GM12878 (cell line): ENCODE measurements around the gene ID3. TPM values are rescaled to one million over a fixed set of nuclear protein-coding genes. Genes with fewer than 3 reads are reported as not detected.
A peak's percentile ranks its signal among the peaks of the same experiment; 100 is the strongest.

Experiments used
- ATF7 ChIP-seq: fragments of 450-650 bp; IDR thresholded peaks from 2 replicates; pipeline ENCODE4 v1.6.1; 2016; ENCODE audit warnings: low read depth, mild to moderate bottlenecking
- CBFB ChIP-seq: IDR thresholded peaks from 2 replicates; pipeline ENCODE4 v1.6.1; 2016; ENCODE audit warnings: antibody characterized with exemption, low read depth
- CREM ChIP-seq: IDR thresholded peaks from 2 replicates; pipeline ENCODE4 v1.6.1; 2014; ENCODE audit warnings: antibody characterized with exemption, low read depth
- ESRRA ChIP-seq: IDR thresholded peaks from 2 replicates; pipeline ENCODE4 v1.6.1; 2012; ENCODE audit warnings: mild to moderate bottlenecking, low read length, improper control_type of control experiment
- HDGF ChIP-seq: fragments of 450-650 bp; IDR thresholded peaks from 2 replicates; pipeline ENCODE4 v1.6.1; 2016; ENCODE audit warnings: antibody characterized with exemption
- MYC ChIP-seq: IDR thresholded peaks from 2 replicates; pipeline ENCODE4 v1.6.1; 2011; ENCODE audit warnings: mild to moderate bottlenecking, low read length, moderate library complexity, inconsistent platforms; ENCODE audit not compliant: insufficient read depth, insufficient replicate concordance, insufficient read length, severe bottlenecking
- PAX8 ChIP-seq: fragments of 450-650 bp; IDR thresholded peaks from 2 replicates; pipeline ENCODE4 v1.6.1; 2017; ENCODE audit warnings: mild to moderate bottlenecking, moderate library complexity
- RFX5 ChIP-seq: IDR thresholded peaks from 2 replicates; pipeline ENCODE4 v1.6.1; 2011; ENCODE audit warnings: low read depth, low read length, improper control_type of control experiment
- SMC3 ChIP-seq: IDR thresholded peaks from 2 replicates; pipeline ENCODE4 v1.6.1; 2011; ENCODE audit warnings: low read length, improper control_type of control experiment, borderline replicate concordance
- SUZ12 ChIP-seq: fragments of 200-600 bp; sonication (generic); IDR thresholded peaks from one replicate; pipeline ENCODE4 v1.6.1; 2018; ENCODE audit warnings: antibody characterized with exemption, mild to moderate bottlenecking; ENCODE audit not compliant: unreplicated experiment
- YBX1 ChIP-seq: fragments of 450-650 bp; IDR thresholded peaks from 2 replicates; pipeline ENCODE4 v1.6.1; 2016; ENCODE audit warnings: antibody characterized with exemption
- ZZZ3 ChIP-seq: IDR thresholded peaks from 2 replicates; pipeline ENCODE4 v1.6.1; 2011; ENCODE audit warnings: low read depth; ENCODE audit not compliant: control insufficient read depth, insufficient read length
- polyA plus RNA-seq, 11 experiments: library from polyadenylated mRNA; depleted of rRNA in 4 of 11; unstranded in 6 of 11; stranded (reverse) in 5 of 11; fragments of >200 nt; fragmentation: Nextera tagmentation in 4 of 11; fragmentation: Illumina TruSeq in 1 of 11; extraction: Ambion mirVana in 4 of 11; extraction: Trizol in 1 of 11; gene quantifications; 1 replicate in 1 of 11; 2 replicates in 10 of 11; pipeline versions ENCODE4 v1.2.1 to v1.2.3, GENCODE V29; 2011 to 2016; ENCODE audit warnings: inconsistent platforms in 2 of 11, missing spikeins in 2 of 11, low read depth in 1 of 11
- total RNA-seq, 4 experiments: library from RNA; depleted of rRNA in 3 of 4; stranded (reverse); fragments of >200 nt in 3 of 4; fragmentation: Illumina TruSeq in 1 of 4; extraction: Trizol in 1 of 4; gene quantifications; 2 replicates each; pipeline versions ENCODE4 v1.2.1 to v1.2.3, GENCODE V29; 2013 to 2021
- TF ChIP-seq, protein P1 (sequence below): fragments of 450-650 bp; IDR thresholded peaks from 2 replicates; pipeline ENCODE4 v1.6.1; 2017; ENCODE audit warnings: borderline replicate concordance
- TF ChIP-seq, protein P2 (sequence below): fragments of 150-350 bp; IDR thresholded peaks from 2 replicates; pipeline ENCODE4 v1.6.1; 2014; ENCODE audit warnings: mild to moderate bottlenecking, low read depth, low read length
- TF ChIP-seq, protein P3 (sequence below): fragments of 450-650 bp; IDR thresholded peaks from 2 replicates; pipeline ENCODE4 v1.6.1; 2017; ENCODE audit warnings: antibody characterized with exemption, mild to moderate bottlenecking, moderate library complexity
- TF ChIP-seq, protein P4 (sequence below): fragments of 450-650 bp; IDR thresholded peaks from 2 replicates; pipeline ENCODE4 v1.6.1; 2014; ENCODE audit warnings: mild to moderate bottlenecking
- TF ChIP-seq, protein P5 (sequence below): fragments of 150-350 bp; IDR thresholded peaks from 2 replicates; pipeline ENCODE4 v1.6.1; 2016; ENCODE audit warnings: low read depth, low read length
- TF ChIP-seq, protein P6 (sequence below): IDR thresholded peaks from 2 replicates; pipeline ENCODE4 v1.6.1; 2012; ENCODE audit warnings: low read depth, low read length, improper control_type of control experiment

Gene ID3
- total and polyA plus RNA-seq, 10 of the 15 experiments (the other 5 are each of a cell fraction or from before 2014, with no cell fraction given): 42.7 to 475 (median 207) TPM

DNA sequence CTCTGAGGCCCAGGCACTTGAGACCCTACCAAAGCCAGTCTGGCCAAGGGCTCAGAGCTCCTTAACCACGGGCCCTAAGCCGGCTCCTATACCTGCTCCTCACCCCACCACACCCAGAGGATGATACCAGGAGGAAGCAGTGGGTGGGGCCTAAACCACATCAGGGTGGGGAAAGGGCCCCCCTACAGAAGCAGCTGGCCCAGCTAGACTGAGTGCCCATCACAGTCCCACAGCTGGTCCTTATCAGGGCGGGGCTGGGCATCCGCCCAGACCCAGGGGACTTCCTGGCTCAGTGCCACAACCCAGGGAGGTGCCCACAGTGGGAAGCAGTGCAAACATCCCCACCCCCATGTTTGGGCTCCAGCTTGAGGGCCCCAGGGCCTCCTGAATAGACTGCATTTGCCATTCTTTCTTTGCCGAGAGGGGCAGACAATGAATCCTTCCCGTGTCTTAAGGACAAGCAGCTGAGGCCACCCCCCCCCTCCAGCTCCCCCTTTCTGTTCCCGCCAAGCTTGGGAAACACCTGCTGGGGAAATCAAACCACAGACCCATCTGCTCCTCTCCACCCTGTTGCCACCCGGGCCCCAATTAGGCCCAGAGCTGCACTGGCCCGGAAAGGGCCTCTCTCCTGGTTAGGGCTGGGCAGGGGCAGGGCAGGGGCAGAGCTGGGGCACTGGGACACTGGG, 34.4 kb downstream of the ID3 start (continued):
- TF ChIP-seq, protein P1, sequence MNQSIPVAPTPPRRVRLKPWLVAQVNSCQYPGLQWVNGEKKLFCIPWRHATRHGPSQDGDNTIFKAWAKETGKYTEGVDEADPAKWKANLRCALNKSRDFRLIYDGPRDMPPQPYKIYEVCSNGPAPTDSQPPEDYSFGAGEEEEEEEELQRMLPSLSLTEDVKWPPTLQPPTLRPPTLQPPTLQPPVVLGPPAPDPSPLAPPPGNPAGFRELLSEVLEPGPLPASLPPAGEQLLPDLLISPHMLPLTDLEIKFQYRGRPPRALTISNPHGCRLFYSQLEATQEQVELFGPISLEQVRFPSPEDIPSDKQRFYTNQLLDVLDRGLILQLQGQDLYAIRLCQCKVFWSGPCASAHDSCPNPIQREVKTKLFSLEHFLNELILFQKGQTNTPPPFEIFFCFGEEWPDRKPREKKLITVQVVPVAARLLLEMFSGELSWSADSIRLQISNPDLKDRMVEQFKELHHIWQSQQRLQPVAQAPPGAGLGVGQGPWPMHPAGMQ: no peak
- TF ChIP-seq, protein P2, sequence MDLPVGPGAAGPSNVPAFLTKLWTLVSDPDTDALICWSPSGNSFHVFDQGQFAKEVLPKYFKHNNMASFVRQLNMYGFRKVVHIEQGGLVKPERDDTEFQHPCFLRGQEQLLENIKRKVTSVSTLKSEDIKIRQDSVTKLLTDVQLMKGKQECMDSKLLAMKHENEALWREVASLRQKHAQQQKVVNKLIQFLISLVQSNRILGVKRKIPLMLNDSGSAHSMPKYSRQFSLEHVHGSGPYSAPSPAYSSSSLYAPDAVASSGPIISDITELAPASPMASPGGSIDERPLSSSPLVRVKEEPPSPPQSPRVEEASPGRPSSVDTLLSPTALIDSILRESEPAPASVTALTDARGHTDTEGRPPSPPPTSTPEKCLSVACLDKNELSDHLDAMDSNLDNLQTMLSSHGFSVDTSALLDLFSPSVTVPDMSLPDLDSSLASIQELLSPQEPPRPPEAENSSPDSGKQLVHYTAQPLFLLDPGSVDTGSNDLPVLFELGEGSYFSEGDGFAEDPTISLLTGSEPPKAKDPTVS: no peak
- TF ChIP-seq PAX8 (no peak), SMC3 (no peak), HDGF (no peak), CBFB (peak; percentile 16; the same call in 1 of the 2 replicates), YBX1 (no peak), ZZZ3 (no peak), CREM (no peak), MYC (no peak), SUZ12 (no peak), ATF7 (no peak), RFX5 (no peak), ESRRA (no peak)
- TF ChIP-seq, protein P3, sequence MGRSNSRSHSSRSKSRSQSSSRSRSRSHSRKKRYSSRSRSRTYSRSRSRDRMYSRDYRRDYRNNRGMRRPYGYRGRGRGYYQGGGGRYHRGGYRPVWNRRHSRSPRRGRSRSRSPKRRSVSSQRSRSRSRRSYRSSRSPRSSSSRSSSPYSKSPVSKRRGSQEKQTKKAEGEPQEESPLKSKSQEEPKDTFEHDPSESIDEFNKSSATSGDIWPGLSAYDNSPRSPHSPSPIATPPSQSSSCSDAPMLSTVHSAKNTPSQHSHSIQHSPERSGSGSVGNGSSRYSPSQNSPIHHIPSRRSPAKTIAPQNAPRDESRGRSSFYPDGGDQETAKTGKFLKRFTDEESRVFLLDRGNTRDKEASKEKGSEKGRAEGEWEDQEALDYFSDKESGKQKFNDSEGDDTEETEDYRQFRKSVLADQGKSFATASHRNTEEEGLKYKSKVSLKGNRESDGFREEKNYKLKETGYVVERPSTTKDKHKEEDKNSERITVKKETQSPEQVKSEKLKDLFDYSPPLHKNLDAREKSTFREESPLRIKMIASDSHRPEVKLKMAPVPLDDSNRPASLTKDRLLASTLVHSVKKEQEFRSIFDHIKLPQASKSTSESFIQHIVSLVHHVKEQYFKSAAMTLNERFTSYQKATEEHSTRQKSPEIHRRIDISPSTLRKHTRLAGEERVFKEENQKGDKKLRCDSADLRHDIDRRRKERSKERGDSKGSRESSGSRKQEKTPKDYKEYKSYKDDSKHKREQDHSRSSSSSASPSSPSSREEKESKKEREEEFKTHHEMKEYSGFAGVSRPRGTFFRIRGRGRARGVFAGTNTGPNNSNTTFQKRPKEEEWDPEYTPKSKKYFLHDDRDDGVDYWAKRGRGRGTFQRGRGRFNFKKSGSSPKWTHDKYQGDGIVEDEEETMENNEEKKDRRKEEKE: no peak
- TF ChIP-seq, protein P4, sequence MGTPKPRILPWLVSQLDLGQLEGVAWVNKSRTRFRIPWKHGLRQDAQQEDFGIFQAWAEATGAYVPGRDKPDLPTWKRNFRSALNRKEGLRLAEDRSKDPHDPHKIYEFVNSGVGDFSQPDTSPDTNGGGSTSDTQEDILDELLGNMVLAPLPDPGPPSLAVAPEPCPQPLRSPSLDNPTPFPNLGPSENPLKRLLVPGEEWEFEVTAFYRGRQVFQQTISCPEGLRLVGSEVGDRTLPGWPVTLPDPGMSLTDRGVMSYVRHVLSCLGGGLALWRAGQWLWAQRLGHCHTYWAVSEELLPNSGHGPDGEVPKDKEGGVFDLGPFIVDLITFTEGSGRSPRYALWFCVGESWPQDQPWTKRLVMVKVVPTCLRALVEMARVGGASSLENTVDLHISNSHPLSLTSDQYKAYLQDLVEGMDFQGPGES: no peak
- TF ChIP-seq, protein P5, sequence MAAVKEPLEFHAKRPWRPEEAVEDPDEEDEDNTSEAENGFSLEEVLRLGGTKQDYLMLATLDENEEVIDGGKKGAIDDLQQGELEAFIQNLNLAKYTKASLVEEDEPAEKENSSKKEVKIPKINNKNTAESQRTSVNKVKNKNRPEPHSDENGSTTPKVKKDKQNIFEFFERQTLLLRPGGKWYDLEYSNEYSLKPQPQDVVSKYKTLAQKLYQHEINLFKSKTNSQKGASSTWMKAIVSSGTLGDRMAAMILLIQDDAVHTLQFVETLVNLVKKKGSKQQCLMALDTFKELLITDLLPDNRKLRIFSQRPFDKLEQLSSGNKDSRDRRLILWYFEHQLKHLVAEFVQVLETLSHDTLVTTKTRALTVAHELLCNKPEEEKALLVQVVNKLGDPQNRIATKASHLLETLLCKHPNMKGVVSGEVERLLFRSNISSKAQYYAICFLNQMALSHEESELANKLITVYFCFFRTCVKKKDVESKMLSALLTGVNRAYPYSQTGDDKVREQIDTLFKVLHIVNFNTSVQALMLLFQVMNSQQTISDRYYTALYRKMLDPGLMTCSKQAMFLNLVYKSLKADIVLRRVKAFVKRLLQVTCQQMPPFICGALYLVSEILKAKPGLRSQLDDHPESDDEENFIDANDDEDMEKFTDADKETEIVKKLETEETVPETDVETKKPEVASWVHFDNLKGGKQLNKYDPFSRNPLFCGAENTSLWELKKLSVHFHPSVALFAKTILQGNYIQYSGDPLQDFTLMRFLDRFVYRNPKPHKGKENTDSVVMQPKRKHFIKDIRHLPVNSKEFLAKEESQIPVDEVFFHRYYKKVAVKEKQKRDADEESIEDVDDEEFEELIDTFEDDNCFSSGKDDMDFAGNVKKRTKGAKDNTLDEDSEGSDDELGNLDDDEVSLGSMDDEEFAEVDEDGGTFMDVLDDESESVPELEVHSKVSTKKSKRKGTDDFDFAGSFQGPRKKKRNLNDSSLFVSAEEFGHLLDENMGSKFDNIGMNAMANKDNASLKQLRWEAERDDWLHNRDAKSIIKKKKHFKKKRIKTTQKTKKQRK: no peak
- TF ChIP-seq, protein P6, sequence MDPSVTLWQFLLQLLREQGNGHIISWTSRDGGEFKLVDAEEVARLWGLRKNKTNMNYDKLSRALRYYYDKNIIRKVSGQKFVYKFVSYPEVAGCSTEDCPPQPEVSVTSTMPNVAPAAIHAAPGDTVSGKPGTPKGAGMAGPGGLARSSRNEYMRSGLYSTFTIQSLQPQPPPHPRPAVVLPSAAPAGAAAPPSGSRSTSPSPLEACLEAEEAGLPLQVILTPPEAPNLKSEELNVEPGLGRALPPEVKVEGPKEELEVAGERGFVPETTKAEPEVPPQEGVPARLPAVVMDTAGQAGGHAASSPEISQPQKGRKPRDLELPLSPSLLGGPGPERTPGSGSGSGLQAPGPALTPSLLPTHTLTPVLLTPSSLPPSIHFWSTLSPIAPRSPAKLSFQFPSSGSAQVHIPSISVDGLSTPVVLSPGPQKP: no peak
